Aorta (tissue), 5 donors: ENCODE data around the gene SF1. TPM values are rescaled to one million over a fixed set of nuclear protein-coding genes. Genes with fewer than 3 reads are reported as not detected.

Experiments used
- ATAC-seq: fragments of 200-7000 bp; cut with Tn5 transposase; one replicate; pipeline ENCODE4 v1.9.1; 2022; ENCODE audit warnings: moderate library complexity; ENCODE audit not compliant: low FRiP score
- DNase-seq, 2 donors: peaks; one replicate each; pipeline ENCODE4 v3.0.0-alpha.2; 2020
- H3K27ac ChIP-seq, 2 donors: one replicate each; pipeline ENCODE4 v1.5.1; 2013; ENCODE audit warnings: low read length in 2 of 2, mild to moderate bottlenecking in 2 of 2, moderate library complexity in 2 of 2, control low read depth in 1 of 2, inconsistent platforms in 1 of 2, low read depth in 1 of 2
- H3K27me3 ChIP-seq, 2 donors: one replicate each; pipeline ENCODE4 v1.6.1; 2013; ENCODE audit warnings: control low read depth in 1 of 2, low read length in 1 of 2, mild to moderate bottlenecking in 1 of 2, moderate library complexity in 1 of 2; ENCODE audit not compliant: insufficient read depth in 2 of 2, control insufficient read depth in 1 of 2
- H3K36me3 ChIP-seq, 2 donors: one replicate each; pipeline ENCODE4 v1.6.1; 2013; ENCODE audit warnings: control low read depth in 1 of 2, low read length in 1 of 2, mild to moderate bottlenecking in 1 of 2; ENCODE audit not compliant: insufficient read depth in 2 of 2, control insufficient read depth in 1 of 2
- H3K4me1 ChIP-seq, 2 donors: one replicate each; pipeline ENCODE4 v1.6.1; 2013; ENCODE audit warnings: low read length in 2 of 2, control low read depth in 1 of 2, mild to moderate bottlenecking in 1 of 2, moderate library complexity in 1 of 2; ENCODE audit not compliant: insufficient read depth in 2 of 2, control insufficient read depth in 1 of 2
- H3K4me3 ChIP-seq, 2 donors: one replicate each; pipeline ENCODE4 v1.5.1; 2013; ENCODE audit warnings: low read length in 2 of 2, control low read depth in 1 of 2, mild to moderate bottlenecking in 1 of 2
- H3K9me3 ChIP-seq: one replicate; pipeline ENCODE4 v1.6.1; 2013; ENCODE audit warnings: mild to moderate bottlenecking, low read length; ENCODE audit not compliant: control insufficient read depth
- WGBS, 2 donors: extraction: QIAGEN DNeasy Blood & Tissue Kit; methylation state at CpG; one replicate each; pipeline ENCODE4 v1.1.7; 2013; 5-methylcytosine and 5-hydroxymethylcytosine counted together
- intact Hi-C, 2 donors: fragments of 100-400 bp; cut with DNase I; formaldehyde crosslinking; loops; one replicate each; pipeline versions ENCODE4 v1.14.2 to v1.15.0; 2022
- polyA plus RNA-seq, 2 donors: library from polyadenylated mRNA; stranded (reverse); fragments of 200-250 nt; gene quantifications; one replicate each; pipeline ENCODE4 v1.2.3, GENCODE V29; 2013
- total RNA-seq, 2 donors: library from RNA; stranded (reverse); fragmentation: NEBNext Ultra II Directional; extraction: Animal tissue kit (Norgen Biotek cat#: 25700); gene quantifications; one replicate each; pipeline ENCODE4 v1.2.1, GENCODE V29; 2021
- donor health status: healthy with polysubstance abuse.
- donor health status: Bipolar disorder and iron deficiency.
- donor health status: DM: no; HTN: no; CAD: no.
- donor health status: DM: no; HTN: no; CAD: no.
- donor health status: DM: yes; HTN: yes; CAD: no.

Gene SF1
- total and polyA plus RNA-seq, 4 donors: 46.6 to 322 (median 202) TPM

DNA sequence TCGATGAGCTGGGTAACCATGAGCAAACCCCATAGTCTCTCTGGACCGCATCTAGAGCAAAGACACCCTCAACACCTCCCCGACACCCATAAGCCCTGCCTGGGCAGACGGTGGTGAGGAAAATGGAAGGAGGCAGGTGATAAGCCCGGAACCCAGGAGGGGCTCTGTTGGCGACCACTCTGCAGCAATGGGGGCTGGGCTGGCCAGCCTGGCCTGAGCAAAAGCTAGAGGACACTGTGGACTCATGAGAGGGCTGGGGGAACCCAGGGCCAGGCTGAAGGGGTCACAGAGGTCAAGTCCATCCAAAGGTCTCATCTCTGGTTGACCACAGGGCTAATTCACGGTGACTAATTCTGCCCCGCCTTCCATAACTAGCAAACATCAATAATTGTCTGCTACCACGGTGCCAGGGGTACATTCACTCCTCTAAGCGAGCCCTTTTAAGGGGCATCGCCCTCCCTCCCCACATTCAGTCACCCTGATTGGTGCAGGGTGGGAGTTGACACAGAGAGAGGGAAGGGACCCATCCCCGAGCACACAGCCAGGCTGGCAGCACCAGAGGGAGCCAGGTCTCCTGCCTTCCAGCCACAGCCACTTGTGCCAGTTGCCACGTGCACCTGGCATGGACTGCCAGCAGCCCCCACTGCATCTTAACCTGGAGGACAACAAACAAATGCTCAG lies 22.5 kb downstream of the SF1 start:
- H3K4me3 ChIP-seq: no peak overlapping the region
- no peak overlapping the region for H3K27ac ChIP-seq
- intact Hi-C loops: no loop called here
- ATAC-seq: no peak
- H3K9me3 ChIP-seq: no peaks in the 10 kb centered on the region
- 86 to 87% methylated on average over 13 of the region's 13 CpGs for WGBS, 2 donors
- DNase-seq: peak; percentile 40 to 53
- no peaks in the 10 kb centered on the region for H3K4me1 ChIP-seq
- no peaks in the 10 kb centered on the region for H3K27me3 ChIP-seq
- H3K36me3 ChIP-seq: no peaks in the 10 kb centered on the region

DNA sequence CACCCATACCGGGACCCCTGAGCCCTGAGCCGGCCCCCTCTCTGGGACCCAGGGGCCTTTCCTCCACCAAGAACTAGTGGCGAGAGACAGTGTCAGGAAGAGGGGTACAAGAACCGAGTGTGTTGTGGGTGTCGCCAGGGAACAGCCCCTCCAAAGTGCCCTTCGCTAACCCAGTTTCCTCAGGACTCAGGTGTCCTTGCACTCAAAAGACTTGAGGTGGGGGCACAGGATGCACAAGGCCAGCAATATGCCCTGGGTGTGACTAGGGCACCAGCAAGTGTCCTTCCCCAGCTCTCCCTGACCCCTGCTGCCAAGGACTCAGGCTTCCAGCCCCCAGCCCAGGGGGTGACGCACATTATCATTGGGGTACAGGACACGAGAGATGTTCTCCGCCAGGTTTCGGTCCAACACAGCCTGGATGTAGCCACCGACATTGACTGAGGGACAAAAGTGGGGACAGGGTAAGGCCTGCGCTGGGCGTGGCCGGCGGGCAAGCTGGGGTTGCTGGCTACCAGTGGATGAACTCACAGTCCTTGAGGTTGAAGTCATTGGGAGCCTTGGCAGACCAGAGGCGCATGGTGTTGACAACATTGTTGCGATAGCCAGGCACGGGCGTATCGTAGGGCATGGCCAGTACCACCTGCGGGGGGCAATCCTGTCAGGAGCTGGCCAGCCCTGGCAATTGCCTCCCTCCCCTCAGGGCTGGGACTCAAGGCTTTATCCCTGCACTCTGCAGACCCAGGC lies 23.3 kb downstream of the SF1 start:
- H3K27ac ChIP-seq: no peak overlapping the region
- no peaks in the 10 kb centered on the region for H3K27me3 ChIP-seq
- no peak for ATAC-seq
- peak; percentile 32 to 73 for DNase-seq
- H3K4me3 ChIP-seq: no peak overlapping the region
- no peaks in the 10 kb centered on the region for H3K9me3 ChIP-seq
- intact Hi-C loops: no loop called here
- H3K36me3 ChIP-seq: no peaks in the 10 kb centered on the region
- no peaks in the 10 kb centered on the region for H3K4me1 ChIP-seq
- WGBS, 2 donors: 92% methylated on average over 21 of the region's 21 CpGs

DNA sequence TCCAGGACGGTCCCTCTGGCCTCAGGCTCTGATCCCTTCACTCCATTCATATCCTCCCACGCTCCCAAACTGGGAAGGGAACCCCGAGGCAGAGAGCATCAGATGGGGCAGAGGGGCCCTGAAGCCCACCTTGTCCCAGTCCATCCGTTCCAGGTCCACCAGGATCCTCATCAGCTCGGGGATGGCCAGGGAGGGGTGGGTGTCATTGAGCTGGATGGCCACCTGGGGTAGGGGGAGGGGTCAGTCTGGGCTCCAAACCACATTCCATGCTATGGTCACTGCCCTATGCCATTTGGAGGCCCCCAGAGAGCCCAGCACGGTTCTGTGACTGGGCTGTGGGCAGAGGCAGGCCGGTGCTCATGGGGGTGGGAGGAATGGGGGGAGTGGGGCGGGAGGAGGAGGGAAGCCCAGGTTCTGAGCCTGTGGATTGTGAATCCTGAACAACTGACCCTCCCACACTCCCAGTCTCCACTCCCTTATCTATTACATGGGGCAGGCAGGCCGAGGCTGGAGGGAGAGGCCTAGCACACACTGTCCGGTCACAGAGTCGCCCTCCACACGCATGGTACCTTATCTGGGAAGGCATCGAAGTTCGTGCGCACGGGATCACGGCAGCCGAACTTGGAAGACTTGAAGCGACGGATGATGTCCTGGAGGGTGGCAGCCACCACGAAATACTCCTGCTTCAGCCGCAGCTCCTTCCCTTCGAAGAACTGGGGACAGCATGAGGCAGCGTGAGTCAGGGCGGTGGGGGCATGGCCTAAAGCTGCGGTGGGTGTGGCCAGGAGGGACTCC lies 24.0 kb downstream of the SF1 start:
- 84 to 86% methylated on average over 26 of the region's 26 CpGs for WGBS, 2 donors
- H3K27me3 ChIP-seq: no peaks in the 10 kb centered on the region

DNA sequence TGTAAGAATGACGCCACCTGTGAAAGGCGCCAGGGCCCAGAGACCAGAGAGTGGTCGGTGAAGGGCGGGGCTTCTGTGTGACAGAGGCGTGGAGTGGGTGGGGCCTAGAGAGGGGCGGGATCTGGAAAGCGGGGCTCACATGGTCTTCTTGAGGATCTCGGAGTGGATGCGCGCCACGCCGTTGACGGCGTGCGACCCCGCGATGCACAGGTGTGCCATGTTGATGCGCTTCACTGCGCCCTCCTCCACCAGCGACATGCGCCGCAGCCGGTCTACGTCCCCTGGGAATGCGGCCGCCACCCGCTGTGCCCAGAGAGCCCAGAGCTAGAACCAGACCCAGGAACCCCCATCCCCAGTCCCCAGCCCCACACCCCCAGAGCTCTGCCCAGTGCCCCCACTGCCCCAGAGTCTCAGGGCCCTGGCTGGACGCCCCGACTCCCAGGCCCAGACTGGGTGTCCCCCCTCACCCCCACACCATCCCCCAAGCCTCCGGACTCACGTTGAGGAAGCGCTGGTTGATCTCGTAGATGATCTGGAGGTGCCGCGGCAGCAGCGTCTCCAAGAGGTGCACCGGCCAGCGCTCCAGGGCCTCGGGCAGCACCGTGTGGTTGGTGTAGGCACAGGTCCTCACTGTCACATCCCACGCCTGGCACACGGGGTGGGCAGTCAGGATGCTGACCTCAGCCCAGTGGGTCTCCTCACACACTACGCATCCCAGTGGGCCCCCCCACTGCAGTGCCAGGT lies 24.8 kb downstream of the SF1 start:
- ATAC-seq (no peak), DNase-seq (peak; percentile 41 to 76)
- intact Hi-C loops: no loop called here
- H3K27ac ChIP-seq: no peak overlapping the region
- H3K27me3 ChIP-seq: no peaks in the 10 kb centered on the region
- H3K36me3 ChIP-seq: no peaks in the 10 kb centered on the region
- no peaks in the 10 kb centered on the region for H3K9me3 ChIP-seq
- no peaks in the 10 kb centered on the region for H3K4me1 ChIP-seq
- 92 to 94% methylated on average over 37 to 43 of the region's 43 CpGs for WGBS, 2 donors
- no peak overlapping the region for H3K4me3 ChIP-seq

More for the DNA sequence above, 24.0 kb downstream of the SF1 start:
- Histone ChIP-seq H3K4me1 (no peaks in the 10 kb centered on the region), H3K4me3 (no peak overlapping the region), H3K36me3 (no peaks in the 10 kb centered on the region), H3K9me3 (no peaks in the 10 kb centered on the region), H3K27ac (no peak overlapping the region)
- intact Hi-C loops: no loop called here
- peak; percentile 32 to 68 for DNase-seq
- no peak for ATAC-seq

DNA sequence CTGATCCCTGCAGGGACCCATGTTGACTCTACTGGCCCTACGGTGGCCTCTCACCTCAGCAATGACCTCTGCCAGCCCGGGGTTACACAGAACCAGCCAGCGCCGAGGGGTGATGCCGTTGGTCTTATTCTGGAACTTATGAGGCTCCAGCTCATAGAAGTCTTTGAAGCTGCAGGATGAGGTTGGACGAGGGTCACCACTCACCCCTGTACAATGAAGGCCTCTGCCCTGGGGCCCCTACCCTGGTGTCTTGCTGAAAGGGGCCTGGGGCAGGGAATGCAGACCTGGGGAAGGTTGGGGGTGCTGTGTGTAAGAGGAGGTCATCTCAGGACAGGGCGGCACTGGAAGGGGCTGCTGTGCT lies 25.3 kb downstream of the SF1 start:
- DNase-seq (peak in 1 of 2 donors; percentile 46), ATAC-seq (no peak)
- Histone ChIP-seq H3K4me3 (no peak overlapping the region), H3K9me3 (no peaks in the 10 kb centered on the region), H3K4me1 (no peaks in the 10 kb centered on the region), H3K36me3 (no peaks in the 10 kb centered on the region), H3K27ac (no peak overlapping the region), H3K27me3 (no peaks in the 10 kb centered on the region)
- intact Hi-C loops: no loop called here
- WGBS, 2 donors: 85 to 88% methylated on average over 7 of the region's 7 CpGs

DNA sequence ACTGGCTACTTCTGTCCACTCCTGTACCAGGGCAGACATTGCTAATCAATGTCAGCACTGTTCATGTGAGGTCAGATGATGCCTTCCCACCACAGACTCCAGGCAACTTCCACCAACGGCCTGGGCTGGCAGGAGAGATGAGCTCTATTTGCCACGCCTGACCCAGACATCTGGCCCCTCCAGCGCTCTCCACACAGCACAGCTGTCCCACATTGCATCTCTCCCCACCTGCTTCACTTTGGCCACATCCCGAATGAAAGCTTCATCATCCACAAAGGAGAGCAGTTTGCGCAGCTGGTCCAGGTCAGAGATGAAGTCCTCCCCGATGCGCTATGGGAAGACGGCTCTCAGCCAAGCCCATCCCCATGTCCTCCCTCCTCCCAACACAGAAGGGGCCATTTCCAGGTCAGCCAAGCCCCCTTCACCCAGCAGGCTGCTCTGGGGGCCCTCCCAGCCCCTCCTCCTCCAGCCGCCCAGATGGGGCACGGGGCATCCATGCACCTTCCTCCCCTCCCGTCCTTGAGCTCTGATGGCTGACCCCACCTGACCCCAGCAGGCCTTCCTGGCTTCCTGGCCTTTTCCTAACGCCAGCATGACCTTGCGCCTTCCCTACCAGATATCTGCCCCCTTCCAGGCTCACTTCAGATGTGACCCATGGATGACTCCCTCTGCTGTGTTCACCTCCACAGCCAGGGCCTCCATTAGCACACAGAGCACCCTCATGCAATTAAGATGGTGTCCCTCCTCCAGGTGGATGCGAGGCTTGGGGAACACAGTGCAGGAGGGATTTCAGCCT lies 26.0 kb downstream of the SF1 start:
- H3K9me3 ChIP-seq: no peaks in the 10 kb centered on the region
- DNase-seq: peak; percentile 38 to 67
- no peaks in the 10 kb centered on the region for H3K36me3 ChIP-seq
- intact Hi-C loops: no loop called here
- H3K4me3 ChIP-seq: no peak overlapping the region
- H3K4me1 ChIP-seq: no peaks in the 10 kb centered on the region
- no peak overlapping the region for H3K27ac ChIP-seq
- ATAC-seq: no peak
- 85 to 90% methylated on average over 13 to 14 of the region's 14 CpGs for WGBS, 2 donors
- no peaks in the 10 kb centered on the region for H3K27me3 ChIP-seq

DNA sequence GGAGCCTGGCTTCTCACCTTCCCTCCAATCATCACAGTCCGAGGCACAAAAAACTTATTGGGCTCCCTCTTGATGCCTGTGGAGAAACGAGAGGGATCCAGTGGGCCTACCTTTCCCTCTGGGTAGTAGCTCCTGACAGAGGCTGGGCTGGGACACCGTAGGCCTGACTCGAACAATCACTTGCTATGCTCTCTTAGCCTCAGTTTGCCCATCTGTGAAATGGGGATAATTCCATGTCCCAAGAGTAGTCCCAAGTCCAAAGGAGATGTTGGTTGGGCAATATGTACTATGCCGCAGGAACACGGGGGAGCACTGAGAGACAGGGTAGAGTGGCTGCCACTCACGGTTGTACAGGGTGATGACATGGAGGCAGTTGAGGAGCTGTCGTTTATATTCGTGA lies 26.8 kb downstream of the SF1 start:
- intact Hi-C loops: no loop called here
- Histone ChIP-seq H3K4me1 (no peaks in the 10 kb centered on the region), H3K27me3 (no peaks in the 10 kb centered on the region), H3K27ac (no peak overlapping the region), H3K36me3 (no peaks in the 10 kb centered on the region), H3K9me3 (no peaks in the 10 kb centered on the region), H3K4me3 (no peak overlapping the region)
- DNase-seq: peak in 1 of 2 donors; percentile 15
- ATAC-seq: no peak
- WGBS, 2 donors: 93 to 95% methylated on average over 9 of the region's 9 CpGs

DNA sequence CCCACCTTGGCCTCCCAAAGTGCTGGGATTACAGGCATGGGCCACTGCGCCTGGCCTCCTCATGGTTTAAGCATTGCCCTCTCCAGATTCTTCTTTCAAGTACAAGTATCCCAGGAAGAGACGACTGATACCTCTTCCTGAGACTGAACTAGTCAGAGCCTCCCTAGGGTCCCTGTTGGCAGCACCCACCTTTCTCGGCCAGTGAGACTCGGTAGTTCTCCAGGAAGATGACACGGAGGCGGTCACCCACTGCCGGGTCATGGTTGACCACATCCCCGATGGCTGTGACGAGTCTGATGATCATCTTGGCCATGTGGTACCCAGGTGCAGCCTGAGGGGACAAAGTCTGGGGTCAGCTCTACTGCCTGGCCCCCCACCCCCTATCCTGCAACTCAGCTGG lies 27.2 kb downstream of the SF1 start:
- DNase-seq: peak; percentile 34 to 58
- WGBS, 2 donors: 87 to 93% methylated on average over 9 of the region's 9 CpGs
- Histone ChIP-seq H3K9me3 (no peaks in the 10 kb centered on the region), H3K4me1 (no peaks in the 10 kb centered on the region), H3K36me3 (no peaks in the 10 kb centered on the region), H3K27me3 (no peaks in the 10 kb centered on the region), H3K27ac (no peak overlapping the region), H3K4me3 (no peak overlapping the region)
- intact Hi-C loops: no loop called here
- no peak for ATAC-seq
